ENCODE results near the gene RRP1B. TPM values are rescaled to one million over a fixed set of nuclear protein-coding genes. Genes with fewer than 3 reads are reported as not detected.
"Not testable (repeated sequence)": the region's sequence is repeated elsewhere in the genome, so short reads cannot be mapped to it uniquely, and the experiment has no call there.

Gene RRP1B
- polyA plus RNA-seq, 1 donor from 2014 or later: 20.3 TPM

- no peak overlapping the region for H3K9ac ChIP-seq (ENCODE audit: low read length)
- H3K79me2 ChIP-seq (replicated peaks; ENCODE audit: insufficient read depth, low read length): no peaks in the 10 kb centered on the region
- no peaks in the 10 kb centered on the region for H4K20me1 ChIP-seq (ENCODE audit: insufficient read depth)
- no peaks in the 10 kb centered on the region for H3K9me2 ChIP-seq (ENCODE audit: insufficient read depth, low read length)
- no peaks in the 10 kb centered on the region for H3F3A ChIP-seq (ENCODE audit: insufficient read depth, low read length, poor library complexity, severe bottlenecking)
- H2AFZ ChIP-seq (ENCODE audit: low read depth, low read length): no peak overlapping the region
- H3K36me3 ChIP-seq (ENCODE audit: insufficient read depth, low read length): no peaks in the 10 kb centered on the region
- TF ChIP-seq POLR2AphosphoS5 (IDR thresholded peaks at IDR 0.05) (no peak), EP300 (conservative IDR thresholded peaks at IDR 0.05; ENCODE audit: poor library complexity, severe bottlenecking) (no peak)
- peaks cover 3% of the 10 kb centered on the region for H3K9me3 ChIP-seq (ENCODE audit: low read length)
- no peaks in the 10 kb centered on the region for H3K27me3 ChIP-seq (ENCODE audit: insufficient read depth, low read depth, low read length)
- no peak overlapping the region for H3K4me2 ChIP-seq (ENCODE audit: low read length)
- no peak overlapping the region for H3K4me3 ChIP-seq (ENCODE audit: low read length)
- no peak overlapping the region for H3K27ac ChIP-seq (ENCODE audit: low read length)
These were observed 44.5 kb upstream of the RRP1B start for GRCh38 chr21:43614839-43615238.

GRCh38 chr21:43616861-43617260, 42.5 kb upstream of the RRP1B start:
- H3K27me3 ChIP-seq (ENCODE audit: insufficient read depth, low read depth, low read length); H3K79me2 ChIP-seq (replicated peaks; ENCODE audit: insufficient read depth, low read length); H3K36me3 ChIP-seq (ENCODE audit: insufficient read depth, low read length); H3K9ac ChIP-seq (ENCODE audit: low read length); H3K9me3 ChIP-seq (ENCODE audit: low read length); H4K20me1 ChIP-seq (ENCODE audit: insufficient read depth); H2AFZ ChIP-seq (ENCODE audit: low read depth, low read length); H3K4me3 ChIP-seq (ENCODE audit: low read length); H3K27ac ChIP-seq (ENCODE audit: low read length); H3F3A ChIP-seq (ENCODE audit: insufficient read depth, low read length, poor library complexity, severe bottlenecking); H3K4me2 ChIP-seq (ENCODE audit: low read length); H3K9me2 ChIP-seq (ENCODE audit: insufficient read depth, low read length): not testable (repeated sequence)

- TF ChIP-seq POLR2AphosphoS5 (IDR thresholded peaks at IDR 0.05): no peak
- no peak for TF ChIP-seq RAD21 (conservative IDR thresholded peaks at IDR 0.05)
- TF ChIP-seq REST (IDR thresholded peaks at IDR 0.05; ENCODE audit: borderline replicate concordance): no peak
- TF ChIP-seq SMC3 (conservative IDR thresholded peaks at IDR 0.05; ENCODE audit: poor library complexity): no peak
- no peak for TF ChIP-seq EP300 (conservative IDR thresholded peaks at IDR 0.05; ENCODE audit: poor library complexity, severe bottlenecking)
- TF ChIP-seq TAF1 (IDR thresholded peaks at IDR 0.05; ENCODE audit: low read depth): no peak
- no peak for TF ChIP-seq MXI1 (conservative IDR thresholded peaks at IDR 0.05; ENCODE audit: poor library complexity, severe bottlenecking)
- H3K27ac ChIP-seq (ENCODE audit: low read length): no peak overlapping the region
These were observed 40.4 kb upstream of the RRP1B start for GRCh38 chr21:43618940-43619339.

GRCh38 chr21:43619344-43619743, 40.0 kb upstream of the RRP1B start:
- Histone ChIP-seq H3K27ac (ENCODE audit: low read length) (no peak overlapping the region), H3K9ac (ENCODE audit: low read length) (no peak overlapping the region), H2AFZ (ENCODE audit: low read depth, low read length) (no peak overlapping the region), H3K4me2 (ENCODE audit: low read length) (no peak overlapping the region), H3K79me2 (replicated peaks; ENCODE audit: insufficient read depth, low read length) (no peaks in the 10 kb centered on the region), H4K20me1 (ENCODE audit: insufficient read depth) (no peaks in the 10 kb centered on the region), H3K9me2 (ENCODE audit: insufficient read depth, low read length) (no peaks in the 10 kb centered on the region), H3K4me3 (ENCODE audit: low read length) (no peak overlapping the region), H3K27me3 (ENCODE audit: insufficient read depth, low read depth, low read length) (no peaks in the 10 kb centered on the region), H3F3A (ENCODE audit: insufficient read depth, low read length, poor library complexity, severe bottlenecking) (no peaks in the 10 kb centered on the region), H3K36me3 (ENCODE audit: insufficient read depth, low read length) (no peaks in the 10 kb centered on the region), H3K9me3 (ENCODE audit: low read length) (peaks cover 3% of the 10 kb centered on the region)
- no peak for TF ChIP-seq REST (IDR thresholded peaks at IDR 0.05; ENCODE audit: borderline replicate concordance)
- TF ChIP-seq SMC3 (conservative IDR thresholded peaks at IDR 0.05; ENCODE audit: poor library complexity): no peak
- no peak for TF ChIP-seq POLR2AphosphoS5 (IDR thresholded peaks at IDR 0.05)

More at GRCh38 chr21:43618940-43619339, 40.4 kb upstream of the RRP1B start:
- Histone ChIP-seq H3K9ac (ENCODE audit: low read length) (no peak overlapping the region), H3K4me3 (ENCODE audit: low read length) (no peak overlapping the region), H3K36me3 (ENCODE audit: insufficient read depth, low read length) (no peaks in the 10 kb centered on the region), H3K4me2 (ENCODE audit: low read length) (no peak overlapping the region), H4K20me1 (ENCODE audit: insufficient read depth) (no peaks in the 10 kb centered on the region), H3K9me3 (ENCODE audit: low read length) (peaks cover 3% of the 10 kb centered on the region), H2AFZ (ENCODE audit: low read depth, low read length) (no peak overlapping the region), H3K27me3 (ENCODE audit: insufficient read depth, low read depth, low read length) (no peaks in the 10 kb centered on the region), H3K9me2 (ENCODE audit: insufficient read depth, low read length) (no peaks in the 10 kb centered on the region), H3K79me2 (replicated peaks; ENCODE audit: insufficient read depth, low read length) (no peaks in the 10 kb centered on the region), H3F3A (ENCODE audit: insufficient read depth, low read length, poor library complexity, severe bottlenecking) (no peaks in the 10 kb centered on the region)
